Mucosa of descending colon (tissue), 3 donors: ENCODE data around the gene INSIG1. TPM values are rescaled to one million over a fixed set of nuclear protein-coding genes. Genes with fewer than 3 reads are reported as not detected.

Source experiments
- ATAC-seq: fragments of 200-7000 bp; cut with Tn5 transposase; one replicate; pipeline ENCODE4 v1.9.1; 2020; ENCODE audit warnings: mild to moderate bottlenecking, moderate library complexity
- DNase-seq, 3 donors: peaks; one replicate each; pipeline ENCODE4 v3.0.0-alpha.2; 2020
- H3K36me3 ChIP-seq: fragments of 200-600 bp; one replicate; pipeline ENCODE4 v1.8.0; 2021; ENCODE audit warnings: low read depth, mild to moderate bottlenecking
- H3K4me1 ChIP-seq: fragments of 200-600 bp; one replicate; pipeline ENCODE4 v1.8.0; 2021; ENCODE audit warnings: low read depth, mild to moderate bottlenecking
- H3K4me3 ChIP-seq: fragments of 200-600 bp; one replicate; pipeline ENCODE4 v1.8.0; 2021; ENCODE audit warnings: mild to moderate bottlenecking
- H3K9me3 ChIP-seq: fragments of 200-600 bp; one replicate; pipeline ENCODE4 v1.8.0; 2021; ENCODE audit warnings: mild to moderate bottlenecking
- CTCF ChIP-seq: fragments of 200-600 bp; IDR thresholded peaks from one replicate; pipeline ENCODE4 v1.8.0; 2022; ENCODE audit warnings: antibody characterized with exemption, mild to moderate bottlenecking
- intact Hi-C, 2 donors: fragments of 100-400 bp; cut with DNase I in 1 of 2; cut with micrococcal nuclease in 1 of 2; formaldehyde crosslinking; loops; one replicate each; pipeline versions ENCODE4 v1.11.0 to v1.11.1; 2022; cut with DNase I, micrococcal nuclease
- total RNA-seq, 3 donors: library from RNA; stranded (reverse); fragmentation: NEBNext Ultra II Directional in 2 of 3; extraction: Animal tissue kit (Norgen Biotek cat#: 25700) in 2 of 3; gene quantifications; one replicate each; pipeline versions ENCODE4 v1.2.1 to v1.2.4, GENCODE V29; 2021 to 2023
- donor health status: DM: no; HTN: no; CAD: no; lungs with moderate emphysema.
- donor health status: DM: no; HTN: no; CAD: no.
- donor health status: DM: no; HTN: yes; CAD: no.

Gene INSIG1
- total RNA-seq, 3 donors from 2014 or later: 40.1 to 85.1 (median 83.2) TPM

- intact Hi-C loops: no loop called here
- H3K4me3 ChIP-seq: no peak overlapping the region
- no peaks in the 10 kb centered on the region for H3K9me3 ChIP-seq
- H3K36me3 ChIP-seq: no peaks in the 10 kb centered on the region
- TF ChIP-seq CTCF: no peak
- ATAC-seq: no peak
- no peak for DNase-seq
- no peaks in the 10 kb centered on the region for H3K4me1 ChIP-seq
Observed at GRCh38 chr7:155254018-155254417, 43.7 kb upstream of the INSIG1 start.

GRCh38 chr7:155255071-155255470 lies 42.6 kb upstream of the INSIG1 start:
- no peaks in the 10 kb centered on the region for H3K9me3 ChIP-seq
- no peak for DNase-seq
- H3K36me3 ChIP-seq: no peaks in the 10 kb centered on the region
- no peaks in the 10 kb centered on the region for H3K4me1 ChIP-seq
- no peak for TF ChIP-seq CTCF
- no peak for ATAC-seq
- intact Hi-C loops: no loop called here
- no peak overlapping the region for H3K4me3 ChIP-seq

GRCh38 chr7:155255621-155256020 lies 42.1 kb upstream of the INSIG1 start:
- no peak for TF ChIP-seq CTCF
- no peak for ATAC-seq
- Histone ChIP-seq H3K9me3 (no peaks in the 10 kb centered on the region), H3K36me3 (no peaks in the 10 kb centered on the region), H3K4me1 (no peaks in the 10 kb centered on the region), H3K4me3 (no peak overlapping the region)
- no peak for DNase-seq
- intact Hi-C loops: no loop called here

GRCh38 chr7:155256081-155256760 lies 41.5 kb upstream of the INSIG1 start:
- Histone ChIP-seq H3K36me3 (no peaks in the 10 kb centered on the region), H3K9me3 (no peaks in the 10 kb centered on the region), H3K4me3 (no peak overlapping the region), H3K4me1 (no peaks in the 10 kb centered on the region)
- ATAC-seq: no peak
- no peak for TF ChIP-seq CTCF
- no peak for DNase-seq
- intact Hi-C loops: no loop called here

- intact Hi-C loops: no loop called here
- H3K4me1 ChIP-seq: no peaks in the 10 kb centered on the region
- no peaks in the 10 kb centered on the region for H3K36me3 ChIP-seq
- no peak overlapping the region for H3K4me3 ChIP-seq
- TF ChIP-seq CTCF: no peak
- ATAC-seq: no peak
- DNase-seq: no peak
- no peaks in the 10 kb centered on the region for H3K9me3 ChIP-seq
Observed at GRCh38 chr7:155256761-155257481, 40.8 kb upstream of the INSIG1 start.
